ENCODE measurements around the gene NOVA2. TPM values are rescaled to one million over a fixed set of nuclear protein-coding genes. Genes with fewer than 3 reads are reported as not detected.
"Not testable (repeated sequence)": the region's sequence is repeated elsewhere in the genome, so short reads cannot be mapped to it uniquely, and the experiment has no call there.

NOVA2 gene
- polyA plus RNA-seq, 1 of the 3 experiments (the other 2 are of a cell fraction) = 1.9 TPM

GRCh38 chr19:45899253-45899652 lies 74.4 kb downstream of the NOVA2 start (continued):
- TF ChIP-seq, protein P1, sequence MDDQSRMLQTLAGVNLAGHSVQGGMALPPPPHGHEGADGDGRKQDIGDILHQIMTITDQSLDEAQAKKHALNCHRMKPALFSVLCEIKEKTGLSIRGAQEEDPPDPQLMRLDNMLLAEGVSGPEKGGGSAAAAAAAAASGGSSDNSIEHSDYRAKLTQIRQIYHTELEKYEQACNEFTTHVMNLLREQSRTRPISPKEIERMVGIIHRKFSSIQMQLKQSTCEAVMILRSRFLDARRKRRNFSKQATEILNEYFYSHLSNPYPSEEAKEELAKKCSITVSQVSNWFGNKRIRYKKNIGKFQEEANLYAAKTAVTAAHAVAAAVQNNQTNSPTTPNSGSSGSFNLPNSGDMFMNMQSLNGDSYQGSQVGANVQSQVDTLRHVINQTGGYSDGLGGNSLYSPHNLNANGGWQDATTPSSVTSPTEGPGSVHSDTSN (IDR thresholded peaks at IDR 0.05) = no peak
- no peak for TF ChIP-seq MXI1 (IDR thresholded peaks at IDR 0.05; ENCODE audit: low read depth, low read length)
- TF ChIP-seq RFX5 (IDR thresholded peaks at IDR 0.05; ENCODE audit: low read length) = no peak
- TF ChIP-seq USF2 (IDR thresholded peaks at IDR 0.05; ENCODE audit: borderline replicate concordance, low read depth, low read length) = no peak
- TF ChIP-seq FOXM1 (IDR thresholded peaks at IDR 0.05; ENCODE audit: low read depth) = no peak

DNA sequence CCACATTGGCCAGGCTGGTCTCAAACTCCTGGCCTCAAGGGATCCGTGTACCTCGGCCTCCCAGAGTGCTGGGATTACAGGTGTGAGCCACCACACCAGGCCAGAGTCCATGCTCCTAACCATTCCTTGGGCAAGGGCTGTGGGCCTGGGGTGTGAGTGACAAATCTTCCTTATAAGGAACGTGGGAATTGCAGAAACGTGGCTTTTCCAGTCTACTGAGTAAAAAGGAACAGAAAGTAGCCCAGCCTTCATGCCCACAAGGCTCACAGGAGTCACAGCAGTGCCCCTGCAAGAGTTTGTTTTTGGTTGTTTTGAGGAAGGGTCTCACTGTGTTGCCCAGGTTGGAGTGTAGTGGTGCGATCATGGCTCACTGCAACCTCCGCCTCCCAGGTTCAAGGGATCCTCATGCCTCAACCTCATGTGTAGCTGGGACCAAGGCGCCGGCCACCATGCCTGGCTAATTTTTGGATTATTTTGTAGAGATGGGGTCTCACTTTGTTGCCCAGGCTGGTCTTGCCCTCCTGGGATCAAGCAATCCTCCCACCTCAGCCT lies 76.3 kb downstream of the NOVA2 start:
- no peaks in the 10 kb centered on the region for H3K27me3 ChIP-seq (ENCODE audit: insufficient read depth)
- no peak overlapping the region for H3K4me3 ChIP-seq (ENCODE audit: low read depth in 2 of 2, low read length in 1 of 2)
- no peak overlapping the region for H3K9ac ChIP-seq
- POLR2A ChIA-PET = no interaction called here
- H3K9me2 ChIP-seq = no peaks in the 10 kb centered on the region
- H3F3A ChIP-seq (replicated peaks; ENCODE audit: insufficient read depth) = peaks cover 9% of the 10 kb centered on the region
- H3K27ac ChIP-seq (ENCODE audit: low read depth in 2 of 2, low read length in 1 of 2) = no peak overlapping the region
- no peak for TF ChIP-seq TAF1 (IDR thresholded peaks at IDR 0.05; ENCODE audit: borderline replicate concordance, low read depth, low read length)
- no peak for TF ChIP-seq GABPA (IDR thresholded peaks at IDR 0.05; ENCODE audit: low read depth)
- TF ChIP-seq JUND (IDR thresholded peaks at IDR 0.05) = no peak
- TF ChIP-seq GATA2 (CRISPR knock-in tag; IDR thresholded peaks at IDR 0.05) = no peak
- no peak for TF ChIP-seq CHD2 (IDR thresholded peaks at IDR 0.05; ENCODE audit: low read length, partially characterized antibody)
- no peak for TF ChIP-seq MXI1 (IDR thresholded peaks at IDR 0.05; ENCODE audit: low read depth, low read length)
- TF ChIP-seq EP300 (IDR thresholded peaks at IDR 0.05; ENCODE audit: borderline replicate concordance in 1 of 2, low read depth in 1 of 2, low read length in 1 of 2) = no peak
- TF ChIP-seq, protein P2, sequence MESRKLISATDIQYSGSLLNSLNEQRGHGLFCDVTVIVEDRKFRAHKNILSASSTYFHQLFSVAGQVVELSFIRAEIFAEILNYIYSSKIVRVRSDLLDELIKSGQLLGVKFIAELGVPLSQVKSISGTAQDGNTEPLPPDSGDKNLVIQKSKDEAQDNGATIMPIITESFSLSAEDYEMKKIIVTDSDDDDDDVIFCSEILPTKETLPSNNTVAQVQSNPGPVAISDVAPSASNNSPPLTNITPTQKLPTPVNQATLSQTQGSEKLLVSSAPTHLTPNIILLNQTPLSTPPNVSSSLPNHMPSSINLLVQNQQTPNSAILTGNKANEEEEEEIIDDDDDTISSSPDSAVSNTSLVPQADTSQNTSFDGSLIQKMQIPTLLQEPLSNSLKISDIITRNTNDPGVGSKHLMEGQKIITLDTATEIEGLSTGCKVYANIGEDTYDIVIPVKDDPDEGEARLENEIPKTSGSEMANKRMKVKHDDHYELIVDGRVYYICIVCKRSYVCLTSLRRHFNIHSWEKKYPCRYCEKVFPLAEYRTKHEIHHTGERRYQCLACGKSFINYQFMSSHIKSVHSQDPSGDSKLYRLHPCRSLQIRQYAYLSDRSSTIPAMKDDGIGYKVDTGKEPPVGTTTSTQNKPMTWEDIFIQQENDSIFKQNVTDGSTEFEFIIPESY (IDR thresholded peaks at IDR 0.05; ENCODE audit: borderline replicate concordance, low read depth) = no peak
- no peak for TF ChIP-seq EZH2phosphoT487 (IDR thresholded peaks at IDR 0.05; ENCODE audit: borderline replicate concordance, low read depth)
- TF ChIP-seq YY1 (IDR thresholded peaks at IDR 0.05; ENCODE audit: low read depth) = no peak
- no peak for TF ChIP-seq REST (IDR thresholded peaks at IDR 0.05; ENCODE audit: low read depth, low read length)
- TF ChIP-seq USF2 (IDR thresholded peaks at IDR 0.05; ENCODE audit: borderline replicate concordance, low read depth, low read length) = no peak
- CTCF ChIA-PET = no interaction called here
- H3K4me1 ChIP-seq (ENCODE audit: control insufficient read depth in 1 of 2, insufficient read depth in 2 of 2, low read depth in 1 of 2, low read length in 1 of 2) = peaks cover 0 to 8% of the 10 kb centered on the region in 2 experiments; a peak in 1 of 4 replicates
- H2AFZ ChIP-seq (ENCODE audit: low read depth) = no peak overlapping the region
- WGBS (ENCODE audit: low lambda C conversion rate) = 95% methylated on average over 6 of the region's 8 CpGs
- H3K79me2 ChIP-seq (ENCODE audit: insufficient read depth) = peaks cover 5% of the 10 kb centered on the region
- DNase-seq = no peak
- peaks cover 8 to 20% of the 10 kb centered on the region in 2 experiments for H3K36me3 ChIP-seq (replicated peaks in 1 of 2; ENCODE audit: control insufficient read depth in 1 of 2, insufficient read depth in 2 of 2, low read length in 1 of 2)
- H4K20me1 ChIP-seq (ENCODE audit: insufficient read depth) = no peaks in the 10 kb centered on the region
- H3K9me3 ChIP-seq = no peaks in the 10 kb centered on the region
- H3K4me2 ChIP-seq = no peak overlapping the region

DNA sequence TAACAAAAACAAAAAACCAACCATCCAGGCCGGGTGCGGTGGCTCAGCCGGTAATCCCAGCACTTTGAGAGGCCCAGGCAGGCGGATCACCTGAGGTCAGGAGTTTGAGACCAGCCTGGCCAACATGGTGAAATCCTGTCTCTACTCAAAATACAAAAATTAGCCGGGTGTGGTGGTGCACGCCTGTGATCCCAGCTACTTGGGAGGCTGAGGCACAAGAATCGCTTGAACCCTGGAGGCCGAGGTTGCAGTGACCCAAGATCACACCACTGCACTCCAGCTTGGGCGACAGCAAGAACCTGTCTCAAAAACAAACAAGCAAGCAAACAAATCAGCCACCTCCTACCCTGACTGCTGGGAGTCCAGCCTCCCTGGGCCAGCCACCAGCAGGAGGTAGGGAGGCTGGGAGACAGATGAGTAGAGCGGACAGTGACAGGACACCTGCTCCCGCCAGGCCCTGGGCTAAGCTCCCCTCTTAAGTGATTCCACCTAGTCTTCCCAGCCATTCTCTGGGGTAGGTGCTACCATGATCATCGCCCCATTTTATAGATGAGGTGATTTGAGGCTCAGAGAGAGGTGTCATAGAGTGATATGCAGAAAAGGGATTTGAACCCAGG lies 77.6 kb downstream of the NOVA2 start:
- H3K27me3 ChIP-seq (ENCODE audit: insufficient read depth); H2AFZ ChIP-seq (ENCODE audit: low read depth); H3K4me2 ChIP-seq; H3K4me3 ChIP-seq (ENCODE audit: low read depth in 2 of 2, low read length in 1 of 2); POLR2A ChIA-PET; H3K27ac ChIP-seq (ENCODE audit: low read depth in 2 of 2, low read length in 1 of 2); DNase-seq; H3K9me2 ChIP-seq; H3F3A ChIP-seq (replicated peaks; ENCODE audit: insufficient read depth); H3K9ac ChIP-seq; H3K9me3 ChIP-seq; H3K79me2 ChIP-seq (ENCODE audit: insufficient read depth); H4K20me1 ChIP-seq (ENCODE audit: insufficient read depth); H3K4me1 ChIP-seq (ENCODE audit: control insufficient read depth in 1 of 2, insufficient read depth in 2 of 2, low read depth in 1 of 2, low read length in 1 of 2): not testable (repeated sequence)
- CTCF ChIA-PET = interaction anchor here (1.5 kb wide), 1 partner anchor 13 kb away, joined by 4 read pairs; no protein-coding TSS in a partner anchor
- 97% methylated on average over 11 of the region's 12 CpGs for WGBS (ENCODE audit: low lambda C conversion rate)
- H3K36me3 ChIP-seq (replicated peaks in 1 of 2; ENCODE audit: control insufficient read depth in 1 of 2, insufficient read depth in 2 of 2, low read length in 1 of 2) = peaks cover 8 to 20% of the 10 kb centered on the region in 2 experiments
